T-helper 9 cell (primary cell): Measurements from ENCODE around the gene SYNE1.
"Not testable (repeated sequence)": the region's sequence is repeated elsewhere in the genome, so short reads cannot be mapped to it uniquely, and the experiment has no call there.

Experiments
- DNase-seq: peaks from one replicate; pipeline ENCODE4 v3.0.0-alpha.2; 2020

Gene SYNE1

GRCh38 chr6:152557502-152557901 is 79.7 kb downstream of the SYNE1 start:
- no peak for DNase-seq

GRCh38 chr6:152554851-152555250 is 82.3 kb downstream of the SYNE1 start:
- no peak for DNase-seq

- no peak for DNase-seq
These were observed 84.4 kb downstream of the SYNE1 start for GRCh38 chr6:152552616-152553209.

- no peak for DNase-seq
These were observed 93.6 kb downstream of the SYNE1 start for GRCh38 chr6:152543519-152543918.

GRCh38 chr6:152540381-152540780 is 96.8 kb downstream of the SYNE1 start:
- no peak for DNase-seq

- no peak for DNase-seq
These were observed 102.6 kb downstream of the SYNE1 start for GRCh38 chr6:152534541-152534940.

GRCh38 chr6:152532556-152533422 is 104.4 kb downstream of the SYNE1 start:
- no peak for DNase-seq

- DNase-seq = no peak
These were observed 105.5 kb downstream of the SYNE1 start for GRCh38 chr6:152531659-152532058.

GRCh38 chr6:152529369-152529768 is 107.8 kb downstream of the SYNE1 start:
- no peak for DNase-seq

- not testable (repeated sequence) for DNase-seq
These were observed 123.0 kb downstream of the SYNE1 start for GRCh38 chr6:152514120-152514519.

- DNase-seq = no peak
These were observed 127.2 kb downstream of the SYNE1 start for GRCh38 chr6:152509916-152510315.

GRCh38 chr6:152508477-152508876 is 128.7 kb downstream of the SYNE1 start:
- DNase-seq = no peak

GRCh38 chr6:152503546-152503945 is 133.6 kb downstream of the SYNE1 start:
- no peak for DNase-seq

- no peak for DNase-seq
These were observed 134.6 kb downstream of the SYNE1 start for GRCh38 chr6:152502421-152503188.

- DNase-seq = no peak
These were observed 137.2 kb downstream of the SYNE1 start for GRCh38 chr6:152499931-152500330.

GRCh38 chr6:152496731-152497130 is 140.4 kb downstream of the SYNE1 start:
- no peak for DNase-seq

GRCh38 chr6:152495456-152495855 is 141.7 kb downstream of the SYNE1 start:
- DNase-seq = not testable (repeated sequence)

GRCh38 chr6:152492281-152492680 is 144.9 kb downstream of the SYNE1 start:
- DNase-seq = not testable (repeated sequence)

- DNase-seq = not testable (repeated sequence)
These were observed 145.7 kb downstream of the SYNE1 start for GRCh38 chr6:152491501-152491900.

- not testable (repeated sequence) for DNase-seq
These were observed 146.2 kb downstream of the SYNE1 start for GRCh38 chr6:152490971-152491378.

- no peak for DNase-seq
These were observed 152.4 kb downstream of the SYNE1 start for GRCh38 chr6:152484806-152485205.

GRCh38 chr6:152482289-152482688 is 154.9 kb downstream of the SYNE1 start:
- DNase-seq = no peak

GRCh38 chr6:152478377-152479010 is 158.7 kb downstream of the SYNE1 start:
- no peak for DNase-seq
